H1 (cell line): Measurements from ENCODE around the gene ST7L. TPM values are rescaled to one million over a fixed set of nuclear protein-coding genes. Genes with fewer than 3 reads are reported as not detected.

Source experiments
- BCL11A ChIP-seq, 2 experiments: IDR thresholded peaks; one replicate each; pipeline ENCODE4 v1.6.1; 2011; ENCODE audit warnings: low read depth in 2 of 2, low read length in 2 of 2, mild to moderate bottlenecking in 2 of 2
- CBX5 ChIP-seq: fragments of 300-800, 300-1000 bp; sonication (generic); IDR thresholded peaks from 2 replicates; pipeline ENCODE4 v1.7.1; 2016; ENCODE audit warnings: antibody characterized with exemption, low read length, low read depth
- CHD7 ChIP-seq: fragments of 300-600 bp; sonication (generic); IDR thresholded peaks from 2 replicates; pipeline ENCODE4 v1.7.1; 2012; ENCODE audit warnings: low read length, moderate library complexity, mild to moderate bottlenecking, inconsistent platforms; ENCODE audit not compliant: insufficient replicate concordance
- CREB1 ChIP-seq: IDR thresholded peaks from 2 replicates; pipeline ENCODE4 v1.6.1; 2012; ENCODE audit warnings: inconsistent platforms
- JUND ChIP-seq: IDR thresholded peaks from 2 replicates; pipeline ENCODE4 v1.6.1; 2011; ENCODE audit warnings: mild to moderate bottlenecking, improper control_type of control experiment, low read length
- MAX ChIP-seq: IDR thresholded peaks from 2 replicates; pipeline ENCODE4 v1.6.1; 2012; ENCODE audit warnings: inconsistent platforms
- POLR2A ChIP-seq, 2 experiments: IDR thresholded peaks; 1 replicate in 1 of 2; 2 replicates in 1 of 2; pipeline ENCODE4 v1.6.1; 2011; ENCODE audit warnings: low read depth in 2 of 2, low read length in 2 of 2, mild to moderate bottlenecking in 2 of 2; ENCODE audit errors: control extremely low read depth in 1 of 2
- POLR2AphosphoS5 ChIP-seq: IDR thresholded peaks from 2 replicates; pipeline ENCODE4 v1.6.1; 2011; ENCODE audit warnings: low read depth, low read length
- RBBP5 ChIP-seq: IDR thresholded peaks from 2 replicates; pipeline ENCODE4 v1.7.1; 2012; ENCODE audit warnings: low read depth, mild to moderate bottlenecking, inconsistent platforms, low read length, moderate library complexity, borderline replicate concordance
- RNF2 ChIP-seq: fragments of 200-900, 300-1000 bp; sonication (generic); IDR thresholded peaks from 2 replicates; pipeline ENCODE4 v1.7.1; 2016; ENCODE audit warnings: borderline replicate concordance, low read depth, mild to moderate bottlenecking, antibody characterized with exemption, low read length; ENCODE audit not compliant: poor library complexity, severe bottlenecking; ENCODE audit errors: missing control alignments
- RXRA ChIP-seq: IDR thresholded peaks from 2 replicates; pipeline ENCODE4 v1.6.1; 2011; ENCODE audit warnings: low read depth, mild to moderate bottlenecking, low read length, moderate library complexity; ENCODE audit not compliant: insufficient read depth
- SP1 ChIP-seq: IDR thresholded peaks from 2 replicates; pipeline ENCODE4 v1.6.1; 2011; ENCODE audit warnings: low read depth, low read length
- TCF12 ChIP-seq: IDR thresholded peaks from 2 replicates; pipeline ENCODE4 v1.6.1; 2011; ENCODE audit warnings: low read depth, mild to moderate bottlenecking, low read length
- polyA plus RNA-seq, 7 experiments: library from polyadenylated mRNA; depleted of rRNA in 3 of 7; stranded (reverse) in 5 of 7; unstranded in 2 of 7; fragments of >200 nt in 5 of 7; fragments of 200-250 nt in 2 of 7; gene quantifications; 1 replicate in 5 of 7; 2 replicates in 1 of 7; 4 replicates in 1 of 7; pipeline versions ENCODE4 v1.2.1 to v1.2.3, GENCODE V29; 2011 to 2013; ENCODE audit warnings: missing spikeins in 2 of 7, mixed read lengths in 2 of 7
- total RNA-seq: library from RNA; stranded (reverse); fragmentation: NEBNext Ultra II Directional; extraction: Animal tissue kit (Norgen Biotek cat#: 25700); gene quantifications from 2 replicates; pipeline ENCODE4 v1.2.1, GENCODE V29; 2021

The ST7L gene
- total and polyA plus RNA-seq, 2 of the 8 experiments (the other 6 are each of a cell fraction or from before 2014, with no cell fraction given), result 9.6 to 16.2 TPM

- TF ChIP-seq CHD7 (no peak), RBBP5 (no peak), SP1 (no peak), TCF12 (no peak), MAX (no peak), JUND (no peak), POLR2A (IDR thresholded peaks at IDR 0.05; ENCODE audit: control extremely low read depth in 1 of 2, low read depth in 2 of 2, low read length in 2 of 2) (no peak), CBX5 (no peak), POLR2AphosphoS5 (no peak), BCL11A (IDR thresholded peaks at IDR 0.05; ENCODE audit: low read depth in 2 of 2, low read length in 2 of 2) (no peak), RXRA (no peak), RNF2 (no peak), CREB1 (no peak)
These were observed 113.5 kb downstream of the ST7L start (continued) for GRCh38 chr1:112505400-112505785.
